NCI-H1417 treated with DMSO at 0.1 percent for 48 hours (cell line): Measurements from ENCODE around the gene LIPJ.

Experiments used
- DNase-seq: peaks from one replicate; lab custom pipeline; 2025; lab: John Stamatoyannopoulos, UW

LIPJ gene, protein sequence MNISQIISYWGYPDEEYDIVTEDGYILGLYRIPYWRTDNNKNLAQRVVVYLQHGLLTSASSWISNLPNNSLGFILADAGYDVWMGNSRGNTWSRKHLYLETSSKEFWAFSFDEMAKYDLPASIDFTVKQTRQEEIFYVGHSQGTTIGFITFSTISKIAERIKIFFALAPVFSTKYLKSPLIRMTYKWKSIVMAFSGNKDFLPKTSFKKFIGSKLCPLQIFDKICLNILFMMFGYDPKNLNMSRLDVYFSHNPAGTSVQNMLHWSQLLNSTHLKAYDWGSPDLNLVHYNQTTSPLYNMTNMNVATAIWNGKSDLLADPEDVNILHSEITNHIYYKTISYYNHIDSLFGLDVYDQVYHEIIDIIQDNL

DNA sequence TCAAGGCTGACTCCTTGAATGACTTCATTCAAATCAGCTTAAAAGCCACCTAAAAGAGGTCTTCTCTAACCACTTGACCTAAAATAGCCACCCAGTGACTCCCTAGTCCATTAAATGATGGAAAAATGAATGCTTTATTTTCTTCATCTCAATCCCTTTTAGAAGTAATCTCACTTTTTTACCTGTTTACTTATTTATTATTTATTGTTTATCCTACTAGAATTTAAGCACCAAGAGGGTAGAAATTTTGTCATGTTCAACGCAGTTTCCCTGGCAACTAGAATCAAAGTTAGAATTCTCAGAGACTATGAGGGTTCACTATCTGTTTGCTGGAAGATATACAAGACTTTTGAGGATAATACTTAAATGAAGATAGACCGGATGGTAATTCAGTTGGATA, at the start of gene LIPJ:
Gene LIPJ, plus strand, starts transcription at position 301 of the 400 bp plus-strand sequence. CDS start 3,926 bp downstream, outside the sequence.
- DNase-seq: no peak

DNA sequence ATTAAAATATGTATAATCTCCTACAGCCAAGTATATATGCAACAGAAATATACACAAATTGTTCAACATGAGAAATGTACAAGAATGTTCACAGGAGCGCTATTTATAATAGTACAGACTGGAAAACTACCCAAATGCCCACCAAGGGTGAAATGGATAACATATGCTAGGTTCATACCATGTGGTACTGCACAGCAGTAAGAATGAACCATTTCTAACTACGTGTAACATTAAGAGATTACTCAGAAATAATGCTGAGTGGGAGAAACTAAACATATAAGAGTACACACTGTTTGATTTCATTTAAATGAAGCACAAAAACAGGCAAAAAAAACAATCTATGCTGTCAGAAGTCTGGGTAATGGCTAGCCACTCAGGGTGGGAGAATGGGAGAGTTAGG, 49.2 kb upstream of the LIPJ start:
- no peak for DNase-seq

DNA sequence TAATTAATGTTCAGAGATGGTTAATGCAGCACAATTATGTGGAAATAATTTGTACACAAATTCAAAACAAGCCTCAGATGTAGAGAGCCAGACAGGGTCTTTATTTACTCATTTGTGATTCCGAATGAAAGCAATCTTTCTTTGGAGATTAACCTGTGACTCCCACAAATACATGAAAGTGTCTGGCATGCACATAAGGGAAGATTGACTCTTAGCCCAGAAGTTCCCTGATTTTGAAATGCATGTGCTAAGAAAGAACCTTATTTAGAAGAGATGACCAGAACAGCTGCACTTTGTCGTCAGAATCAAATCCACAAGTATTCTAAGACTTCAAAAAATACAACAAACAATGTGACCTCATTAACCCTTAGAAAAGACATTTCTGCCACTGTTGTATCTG, 48.5 kb upstream of the LIPJ start:
- DNase-seq: no peak

DNA sequence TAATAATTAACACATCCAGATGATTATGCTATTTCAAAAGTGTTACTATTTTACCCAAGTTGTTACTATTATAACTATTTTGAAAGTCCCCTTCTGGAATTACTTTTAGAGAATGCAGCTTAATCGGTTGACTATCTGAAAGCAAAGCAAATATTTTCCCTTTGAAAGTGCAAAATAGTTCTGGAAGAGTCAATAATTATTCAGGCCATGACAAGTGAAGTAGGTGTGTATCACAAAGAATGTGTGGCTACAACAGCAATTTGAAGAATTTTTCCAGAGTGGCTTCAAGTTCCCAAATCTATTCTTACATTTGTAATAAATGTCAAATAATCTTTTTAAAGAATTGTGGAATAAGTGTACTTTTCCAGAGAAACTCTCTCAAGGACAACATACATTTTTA, 46.2 kb upstream of the LIPJ start:
- DNase-seq: no peak

DNA sequence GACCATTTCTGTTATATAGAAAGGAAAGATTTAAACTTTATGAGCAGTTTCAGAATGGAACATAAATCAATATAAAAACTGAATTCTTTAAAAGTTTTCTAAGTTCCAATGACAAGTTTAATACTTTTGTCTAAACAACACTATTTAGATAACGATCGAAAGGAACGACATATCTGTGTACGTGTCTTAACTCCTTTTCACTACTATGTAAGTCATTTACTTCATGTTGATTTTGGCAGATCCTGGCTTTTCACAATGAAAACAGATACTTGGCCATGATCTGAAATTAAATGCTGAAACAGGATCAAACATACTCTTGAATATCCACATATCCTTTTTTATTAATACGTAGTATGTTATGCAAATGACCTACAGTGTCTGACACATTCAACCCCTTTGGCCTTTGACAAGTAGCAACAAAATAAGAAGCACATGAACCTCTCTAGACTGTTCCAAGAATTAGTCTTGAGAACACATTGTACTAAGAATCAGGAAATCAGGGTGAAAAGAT, 45.4 kb upstream of the LIPJ start:
- DNase-seq: no peak

DNA sequence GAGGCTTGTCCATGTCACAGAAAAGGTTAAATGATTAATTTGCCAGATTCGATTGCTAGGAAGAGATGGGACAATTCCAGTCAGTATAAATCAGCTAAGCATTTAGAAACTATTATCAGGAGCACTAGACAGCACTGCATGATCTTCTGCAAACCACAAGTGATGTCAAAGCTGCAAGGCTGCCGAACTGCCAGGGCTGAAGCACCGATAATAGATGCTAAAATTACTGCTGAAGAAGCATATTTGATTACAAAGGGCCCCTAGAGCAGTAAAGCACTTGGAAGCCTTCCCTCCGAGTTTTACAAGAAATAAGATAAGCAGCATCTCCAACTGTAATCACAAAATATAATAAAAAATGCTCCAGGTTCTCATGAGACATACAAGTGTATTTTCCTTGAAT, 44.0 kb upstream of the LIPJ start:
- DNase-seq: no peak

DNA sequence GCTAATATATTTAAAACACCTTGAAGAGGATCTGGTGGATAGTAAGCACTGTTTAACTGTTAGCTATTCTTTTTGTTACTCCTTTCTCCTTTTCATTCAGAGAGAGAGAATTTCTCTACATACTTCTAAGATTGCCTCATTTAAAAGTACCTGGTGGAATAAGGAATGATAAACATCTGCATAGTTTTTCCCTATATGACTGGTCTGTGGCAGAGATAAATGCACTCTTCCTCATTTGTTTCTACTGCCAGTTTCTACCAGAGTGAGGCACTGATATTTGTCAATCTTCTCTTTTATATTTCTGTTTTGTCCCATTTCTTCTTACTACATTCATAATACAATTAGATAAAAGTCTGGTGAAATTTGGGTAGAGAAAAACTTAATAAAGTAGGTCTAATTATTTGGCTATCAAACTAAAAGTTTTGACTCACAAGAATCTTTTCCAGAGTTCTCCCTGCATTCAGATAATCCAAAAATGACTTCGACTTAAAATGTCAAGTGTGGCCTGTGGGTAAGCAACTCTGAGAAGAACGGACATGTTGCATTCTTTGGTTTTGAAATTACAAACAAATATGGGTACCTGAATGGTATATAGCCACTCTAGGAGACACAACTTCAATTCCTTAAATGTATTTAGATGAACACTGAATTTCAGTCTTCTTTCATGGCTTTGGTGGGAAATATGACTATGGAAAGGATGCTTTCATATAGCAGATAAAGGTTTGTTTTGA, 42.3 kb upstream of the LIPJ start:
- DNase-seq: no peak

DNA sequence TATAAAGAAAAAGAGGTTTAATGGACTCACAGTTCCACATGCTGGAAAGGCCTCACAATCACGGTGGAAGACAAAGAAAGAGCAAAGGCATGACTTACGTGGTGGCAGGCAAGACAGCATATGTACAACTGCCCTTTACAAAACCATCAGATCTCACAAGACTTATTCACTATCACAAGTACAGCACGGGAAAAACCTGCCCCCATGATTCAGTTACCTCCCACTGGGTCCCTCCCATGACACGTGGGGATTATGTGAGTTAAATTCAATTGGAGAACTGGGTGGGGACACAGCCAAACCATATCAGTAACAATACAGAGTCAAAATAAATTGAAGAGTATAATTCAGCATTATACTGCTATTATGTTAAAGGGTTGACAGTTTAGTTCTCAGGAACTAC, 41.2 kb upstream of the LIPJ start:
- DNase-seq: no peak

DNA sequence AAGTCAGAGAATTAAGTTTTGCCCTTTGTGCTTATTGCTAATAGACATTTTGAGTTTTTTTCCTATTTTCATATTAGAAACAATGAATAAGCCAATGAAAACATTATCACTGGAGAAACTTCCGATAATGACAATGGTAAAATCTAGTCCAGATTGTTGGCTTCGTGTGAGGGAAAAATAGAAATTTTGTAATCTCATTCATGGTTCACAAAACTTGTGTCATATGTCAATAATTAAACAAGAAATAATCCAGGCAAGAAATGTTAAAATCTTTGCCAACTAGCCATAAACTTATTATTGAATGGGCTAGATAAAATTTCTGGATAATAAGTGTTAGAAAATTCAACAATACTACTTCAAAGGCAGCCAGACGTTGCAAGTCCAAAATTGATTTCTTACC, 40.1 kb upstream of the LIPJ start:
- no peak for DNase-seq

DNA sequence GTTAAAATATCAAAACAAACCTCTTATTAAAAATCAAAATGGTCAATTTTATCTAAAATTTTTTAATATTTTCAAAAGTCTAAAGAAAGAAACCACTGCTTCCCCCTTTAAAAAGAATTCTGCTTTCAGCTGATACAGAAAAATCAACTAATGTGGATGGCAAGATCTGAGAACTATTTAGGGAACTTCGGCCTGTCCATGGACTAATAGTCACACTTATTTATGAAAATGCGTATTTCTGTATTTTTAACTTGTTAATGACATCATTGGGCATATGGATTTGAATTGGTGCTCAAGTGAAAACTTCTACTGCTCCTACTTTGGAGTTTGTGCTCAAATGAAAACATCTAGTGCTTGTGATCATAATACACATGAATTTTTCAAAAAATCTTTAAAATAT, 35.3 kb upstream of the LIPJ start:
- no peak for DNase-seq

DNA sequence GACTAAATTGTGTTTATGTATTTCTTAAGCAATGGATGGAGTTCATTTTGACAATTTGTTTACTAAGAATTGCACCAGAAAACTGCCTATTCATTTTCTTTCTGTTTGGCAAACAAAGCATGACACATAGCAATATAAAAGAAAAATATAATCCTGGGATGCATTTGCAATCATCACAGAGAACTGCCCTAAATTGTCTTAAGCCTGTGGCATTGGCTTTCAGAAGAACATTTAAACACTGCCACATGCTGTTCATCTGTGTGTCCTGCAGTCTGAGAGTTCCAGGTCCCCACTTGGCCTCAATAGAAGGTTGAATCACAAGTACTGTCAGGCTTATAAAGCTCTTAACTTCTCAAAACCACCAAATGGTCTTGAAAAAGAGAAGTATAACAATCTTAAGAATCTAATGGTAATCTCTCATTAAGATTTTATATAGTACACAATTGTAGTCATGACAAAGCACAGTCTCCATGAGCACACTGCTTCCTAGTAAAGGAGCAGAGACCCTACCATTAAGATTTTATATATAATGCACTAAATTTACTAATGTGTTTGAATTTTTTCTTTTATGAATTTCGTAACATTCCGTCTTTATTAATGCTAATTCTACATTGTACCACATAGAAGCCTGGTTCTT, 33.3 kb upstream of the LIPJ start:
- DNase-seq: no peak

DNA sequence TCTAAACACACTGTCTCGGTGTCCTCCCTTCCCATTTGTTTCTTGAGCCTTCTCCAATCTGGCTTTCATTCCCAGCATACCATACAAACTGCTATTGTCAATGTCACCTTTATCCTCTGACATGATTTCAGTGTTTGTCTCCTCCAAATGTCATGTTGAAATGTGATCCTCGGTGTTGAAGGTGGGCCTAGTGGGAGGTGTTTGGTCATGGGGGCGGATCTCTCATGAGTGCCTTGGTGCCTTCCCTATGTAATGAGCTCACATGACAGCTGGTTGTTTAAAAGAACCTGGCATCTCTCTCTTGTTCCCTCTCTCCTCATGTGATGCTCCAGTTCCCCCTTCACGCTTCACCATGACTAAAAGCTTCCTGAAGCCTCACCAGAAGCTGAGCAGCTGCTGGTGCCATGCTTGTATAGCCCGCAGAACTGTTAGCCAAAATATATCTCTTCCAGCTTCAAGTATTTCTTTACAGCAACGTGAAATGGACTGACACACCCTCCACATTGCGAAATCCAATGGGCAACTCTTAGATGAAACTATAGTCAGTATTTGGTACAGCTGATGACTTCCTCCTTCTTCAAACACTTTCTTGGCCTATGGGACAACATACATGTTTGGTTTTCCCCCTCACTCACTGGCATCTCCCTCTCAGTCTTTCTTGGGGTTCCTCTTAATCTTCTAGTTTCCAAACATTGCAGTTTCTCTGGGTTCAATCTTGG, 31.2 kb upstream of the LIPJ start:
- DNase-seq: no peak

DNA sequence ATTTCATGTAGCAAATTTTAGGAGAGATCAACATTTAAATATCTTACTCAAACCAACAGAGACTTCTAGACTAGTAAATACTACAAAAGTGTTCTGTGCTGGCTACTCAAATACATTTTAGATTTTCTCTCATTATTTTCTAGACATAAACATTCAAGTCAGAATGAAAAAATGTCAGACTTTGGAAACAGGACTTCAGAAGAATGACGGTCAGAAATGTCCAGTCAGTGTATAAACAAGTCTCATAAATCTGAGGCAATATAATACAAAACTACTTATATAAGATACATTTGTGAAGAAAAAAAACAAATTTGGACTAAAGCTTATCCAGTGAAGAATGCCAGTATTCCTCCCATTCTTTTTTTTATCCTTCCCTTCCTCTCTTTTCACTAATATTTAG, 29.3 kb upstream of the LIPJ start:
- DNase-seq: no peak

DNA sequence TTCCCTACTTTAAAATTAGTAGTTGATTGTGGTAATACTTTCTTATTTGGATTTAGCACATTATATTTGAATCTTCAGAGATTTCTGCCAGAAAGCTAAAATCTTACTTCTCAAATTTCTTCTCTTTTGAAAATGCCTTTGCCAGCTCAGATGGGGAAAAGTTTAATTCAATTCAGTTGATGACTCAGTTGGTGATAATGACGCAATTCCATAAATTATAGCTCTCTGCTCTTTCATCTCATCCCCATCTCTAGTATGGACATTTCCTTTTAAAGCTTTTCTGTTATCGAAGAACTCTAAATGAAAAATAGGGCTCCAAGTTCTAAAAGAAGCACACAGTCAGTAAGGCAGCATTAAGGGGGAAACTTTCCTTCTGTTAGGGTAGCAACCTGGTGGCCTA, 28.9 kb upstream of the LIPJ start:
- no peak for DNase-seq

DNA sequence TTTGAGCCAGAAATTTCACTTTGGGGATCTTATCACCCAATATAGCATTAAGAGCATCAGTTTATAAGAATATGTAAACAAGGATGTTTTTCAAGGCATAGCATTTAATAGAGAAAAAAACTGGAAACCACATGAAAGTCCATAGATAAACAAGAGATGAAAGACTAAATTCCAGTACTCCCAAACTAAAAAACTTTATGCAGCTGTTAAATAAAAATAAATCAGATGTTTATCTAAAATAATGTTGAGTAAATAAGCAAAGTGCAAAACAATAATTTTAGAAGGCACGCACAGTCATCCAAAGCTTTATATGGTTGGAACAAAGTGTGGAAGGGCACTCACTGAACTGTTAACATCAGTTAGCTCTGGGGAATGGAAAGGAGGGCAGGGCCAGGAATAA, 24.4 kb upstream of the LIPJ start:
- no peak for DNase-seq

DNA sequence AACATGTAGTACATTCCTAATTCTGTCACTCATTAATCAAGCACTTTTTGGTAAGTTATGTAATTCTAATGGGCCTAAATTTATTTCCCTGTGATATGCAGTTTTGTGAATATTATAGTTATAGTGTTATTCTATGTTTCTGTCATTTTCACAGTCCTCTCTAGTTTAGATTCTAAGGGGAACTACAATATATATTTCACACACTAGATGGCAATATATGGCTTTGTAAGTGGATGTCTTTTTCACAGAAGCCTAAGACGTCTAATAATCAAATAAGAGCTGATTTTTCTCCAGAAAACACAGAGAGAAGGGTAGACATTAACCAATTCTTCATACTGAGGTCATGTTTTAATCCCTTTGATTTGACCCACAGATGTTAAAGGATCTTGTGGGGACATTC, 21.5 kb upstream of the LIPJ start:
- no peak for DNase-seq

DNA sequence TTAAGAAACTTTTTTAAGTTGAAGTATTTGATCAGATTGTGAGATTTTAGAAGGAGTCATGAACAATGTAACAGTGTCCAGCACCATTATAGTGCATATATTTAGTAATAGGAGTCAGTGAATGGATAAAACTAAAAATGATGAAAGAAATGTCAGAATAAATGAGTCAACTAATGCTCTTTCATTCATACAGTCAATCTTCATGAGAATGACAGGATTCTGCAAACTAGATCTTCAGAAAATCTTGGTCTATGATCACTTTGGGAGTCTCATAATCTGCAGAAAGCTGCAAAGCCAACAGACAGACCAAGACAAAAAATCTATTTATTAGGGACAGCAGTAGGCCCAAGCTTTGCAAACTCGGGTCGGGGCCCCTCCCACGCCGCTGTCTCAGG, 4.2 kb upstream of the LIPJ start:
- DNase-seq: no peak

DNA sequence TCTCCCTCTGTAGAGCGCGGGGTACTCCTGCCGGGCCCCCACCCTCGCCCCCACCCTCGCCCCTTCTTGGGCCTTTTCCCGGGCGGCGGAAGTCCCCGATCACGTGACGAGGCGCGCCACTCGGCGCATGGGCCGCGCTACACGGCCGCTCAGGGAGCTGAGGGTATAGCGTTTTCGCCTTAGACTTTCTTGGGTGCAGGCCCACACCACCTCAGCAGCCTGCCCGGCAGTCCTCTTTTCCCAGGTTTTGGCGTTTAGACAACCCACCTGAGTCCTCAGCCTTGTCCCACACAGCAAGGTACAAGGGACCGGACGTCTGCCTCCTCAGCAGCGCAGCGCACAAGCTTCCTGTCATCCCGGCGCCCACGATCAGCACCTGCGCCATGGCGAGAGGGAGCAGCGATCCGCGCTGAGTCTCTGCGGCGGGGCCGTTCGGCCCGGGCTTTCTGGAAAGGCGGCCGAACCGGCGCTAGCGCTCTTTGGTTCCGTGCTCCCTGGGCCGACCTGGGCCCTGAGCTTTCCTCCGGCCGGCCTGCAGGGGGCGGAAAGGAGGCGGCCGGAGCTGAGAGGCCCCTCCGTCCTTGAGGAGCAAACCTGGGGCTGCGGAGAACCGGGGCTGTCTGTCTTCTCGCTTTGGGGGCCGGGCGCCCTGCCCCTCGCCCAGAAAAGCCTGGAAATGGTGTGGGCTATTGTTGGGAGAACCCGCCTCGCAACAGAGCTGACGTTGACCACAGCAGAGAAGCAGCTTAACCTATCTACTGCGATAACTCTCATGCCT, 3.6 kb upstream of the LIPJ start, which contains the start of gene RNLS:
Gene RNLS, minus strand, starts transcription at position 513 of the 778 bp plus-strand sequence.
- no peak for DNase-seq

DNA sequence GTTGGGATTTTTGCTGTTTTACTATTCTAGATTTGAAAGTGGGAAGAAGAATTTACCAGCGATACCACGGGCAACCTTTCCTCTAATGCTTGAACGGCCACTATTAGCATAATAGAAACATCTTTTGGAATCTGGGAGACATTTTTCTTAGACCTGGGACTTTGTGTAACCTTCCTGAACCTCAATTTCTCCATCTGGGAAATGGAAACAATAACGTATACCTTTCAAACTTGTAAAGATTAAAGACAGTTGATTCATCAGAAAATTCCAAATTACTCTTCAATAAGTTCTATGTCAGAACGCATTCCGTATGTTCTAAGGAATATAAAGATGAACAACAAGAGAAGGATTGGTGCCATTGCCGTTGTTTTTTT, 3.0 kb upstream of the LIPJ start:
- no peak for DNase-seq

DNA sequence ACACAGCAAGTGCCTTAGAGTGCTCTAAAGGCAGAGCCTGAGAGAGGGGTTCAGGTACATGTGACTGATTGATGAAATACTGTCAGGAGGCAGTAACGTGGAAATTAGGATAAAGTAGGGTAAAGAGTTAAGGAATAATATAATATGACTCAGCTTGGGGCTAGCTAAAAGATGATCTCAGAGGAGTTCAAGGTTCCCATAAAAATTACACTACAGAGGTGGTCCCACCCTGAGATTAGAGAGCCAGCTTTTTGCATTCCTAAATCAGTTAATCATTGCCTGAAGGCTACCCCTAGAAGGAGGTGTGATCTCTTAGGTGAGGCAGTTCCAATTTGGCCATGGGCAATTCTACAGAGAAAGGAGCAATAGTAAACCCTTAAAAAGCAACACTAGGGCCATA, 5.8 kb downstream of the LIPJ start:
- no peak for DNase-seq

DNA sequence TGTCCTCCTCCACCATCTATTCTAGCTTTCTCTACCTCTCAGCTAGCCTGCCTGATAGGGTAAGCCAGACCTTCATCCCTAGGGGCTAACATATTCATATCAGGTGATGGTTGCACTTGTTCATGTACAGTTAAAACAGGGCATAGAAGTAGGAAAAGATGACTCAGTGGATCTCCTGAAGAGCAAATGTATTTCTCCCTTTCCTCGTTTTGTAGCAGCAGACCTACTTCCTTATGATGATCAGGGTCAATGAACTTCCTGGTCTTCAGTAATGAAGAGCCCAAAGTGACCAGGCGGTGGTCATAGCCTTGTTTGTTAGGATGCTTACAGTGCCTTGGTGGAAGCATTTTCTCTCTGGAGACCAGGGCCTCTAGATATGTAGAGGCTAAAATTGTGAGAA, 6.3 kb downstream of the LIPJ start:
- DNase-seq: no peak

DNA sequence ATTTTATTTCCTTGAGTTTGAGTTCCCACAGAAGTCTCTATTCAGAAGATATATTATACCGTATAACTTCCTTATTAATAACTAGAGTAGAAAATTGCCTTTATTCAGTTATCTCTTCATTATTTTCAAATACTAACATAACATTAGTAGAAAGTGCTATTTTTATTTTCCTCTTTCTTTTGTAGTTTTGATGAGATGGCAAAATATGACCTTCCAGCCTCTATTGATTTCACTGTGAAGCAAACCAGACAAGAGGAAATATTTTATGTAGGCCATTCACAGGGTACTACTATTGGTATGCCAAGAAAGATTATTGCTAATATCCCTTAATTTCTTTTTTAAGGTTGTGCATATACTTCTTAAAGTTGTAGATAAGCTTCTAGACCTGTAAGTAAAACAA, 7.9 kb downstream of the LIPJ start:
- DNase-seq: no peak
